ENCODE data around the gene C9orf78. TPM values are rescaled to one million over a fixed set of nuclear protein-coding genes. Genes with fewer than 3 reads are reported as not detected.
A peak's percentile ranks its signal among the peaks of the same experiment; 100 is the strongest.

C9orf78 gene
- total RNA-seq, 1 donor from 2014 or later: 46.1 TPM

DNA sequence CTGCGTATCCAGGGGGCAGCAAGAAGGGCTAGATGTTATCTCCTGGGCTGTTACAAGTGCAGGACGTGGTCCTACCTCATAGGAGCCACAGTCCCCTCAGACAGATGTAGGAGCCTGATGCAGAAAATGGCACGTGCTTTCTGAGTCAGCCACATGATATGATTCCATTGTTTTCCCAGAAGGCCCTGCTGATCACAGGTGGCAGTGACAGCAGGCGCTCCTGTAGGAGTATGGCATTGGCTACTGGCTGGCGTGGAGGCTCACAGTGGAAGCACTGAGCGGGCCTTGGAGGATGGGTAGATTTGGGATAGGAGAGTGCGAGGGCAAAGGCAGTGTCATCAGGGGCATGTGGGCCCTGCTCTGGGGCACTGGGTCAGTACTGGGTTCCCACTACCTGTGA, 22.1 kb upstream of the C9orf78 start:
- peaks cover 6% of the 10 kb centered on the region for H3K9me3 Mint-ChIP-seq (ENCODE audit: unreplicated experiment)
- peaks cover 5% of the 10 kb centered on the region for H3K27me3 Mint-ChIP-seq (ENCODE audit: unreplicated experiment)
- peaks cover 13% of the 10 kb centered on the region for H3K36me3 Mint-ChIP-seq (ENCODE audit: unreplicated experiment)
- TF ChIP-seq, protein P1, sequence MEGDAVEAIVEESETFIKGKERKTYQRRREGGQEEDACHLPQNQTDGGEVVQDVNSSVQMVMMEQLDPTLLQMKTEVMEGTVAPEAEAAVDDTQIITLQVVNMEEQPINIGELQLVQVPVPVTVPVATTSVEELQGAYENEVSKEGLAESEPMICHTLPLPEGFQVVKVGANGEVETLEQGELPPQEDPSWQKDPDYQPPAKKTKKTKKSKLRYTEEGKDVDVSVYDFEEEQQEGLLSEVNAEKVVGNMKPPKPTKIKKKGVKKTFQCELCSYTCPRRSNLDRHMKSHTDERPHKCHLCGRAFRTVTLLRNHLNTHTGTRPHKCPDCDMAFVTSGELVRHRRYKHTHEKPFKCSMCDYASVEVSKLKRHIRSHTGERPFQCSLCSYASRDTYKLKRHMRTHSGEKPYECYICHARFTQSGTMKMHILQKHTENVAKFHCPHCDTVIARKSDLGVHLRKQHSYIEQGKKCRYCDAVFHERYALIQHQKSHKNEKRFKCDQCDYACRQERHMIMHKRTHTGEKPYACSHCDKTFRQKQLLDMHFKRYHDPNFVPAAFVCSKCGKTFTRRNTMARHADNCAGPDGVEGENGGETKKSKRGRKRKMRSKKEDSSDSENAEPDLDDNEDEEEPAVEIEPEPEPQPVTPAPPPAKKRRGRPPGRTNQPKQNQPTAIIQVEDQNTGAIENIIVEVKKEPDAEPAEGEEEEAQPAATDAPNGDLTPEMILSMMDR (IDR thresholded peaks at IDR 0.05; ENCODE audit: partially characterized antibody, unreplicated experiment): no peak
- H3K4me1 Mint-ChIP-seq (ENCODE audit: low read depth, unreplicated experiment): peaks cover 35% of the 10 kb centered on the region
- H3K4me3 Mint-ChIP-seq (ENCODE audit: unreplicated experiment): no peak overlapping the region
- H3K27ac Mint-ChIP-seq (ENCODE audit: unreplicated experiment): peak overlapping the region; percentile 76
- no peak for DNase-seq

DNA sequence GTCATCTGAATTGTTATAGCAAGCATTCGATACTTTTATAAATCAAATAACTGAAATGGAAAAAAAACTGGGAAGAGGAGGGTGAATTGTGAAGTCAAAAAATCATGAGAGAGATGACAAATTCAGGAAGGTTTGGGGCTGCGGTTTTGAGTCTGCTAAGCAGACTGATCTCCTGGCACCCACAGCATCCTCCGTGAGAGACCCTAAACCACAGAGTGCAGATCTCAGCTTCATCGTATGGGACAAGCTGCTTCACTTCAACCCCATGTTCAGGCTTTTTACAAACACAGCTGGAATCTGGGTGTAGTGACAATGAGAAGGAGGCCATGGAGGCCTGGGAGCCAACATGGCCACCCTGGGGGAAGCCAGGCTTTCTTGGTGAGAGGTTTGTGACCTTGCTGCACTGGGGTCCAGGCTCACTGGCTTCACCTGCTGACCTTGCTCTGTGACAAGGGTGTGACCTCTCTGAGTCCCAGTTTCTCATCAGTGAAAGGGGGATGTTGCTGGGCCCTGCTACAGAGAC, 19.6 kb upstream of the C9orf78 start:
- Mint-ChIP-seq H3K27ac (ENCODE audit: unreplicated experiment) (peak overlapping the region; percentile 44), H3K36me3 (ENCODE audit: unreplicated experiment) (peaks cover 7% of the 10 kb centered on the region), H3K4me3 (ENCODE audit: unreplicated experiment) (no peak overlapping the region), H3K27me3 (ENCODE audit: unreplicated experiment) (peaks cover 8% of the 10 kb centered on the region), H3K9me3 (ENCODE audit: unreplicated experiment) (peaks cover 16% of the 10 kb centered on the region), H3K4me1 (ENCODE audit: low read depth, unreplicated experiment) (peaks cover 47% of the 10 kb centered on the region)
- TF ChIP-seq, protein P1 (IDR thresholded peaks at IDR 0.05; ENCODE audit: partially characterized antibody, unreplicated experiment): no peak
- no peak for DNase-seq

DNA sequence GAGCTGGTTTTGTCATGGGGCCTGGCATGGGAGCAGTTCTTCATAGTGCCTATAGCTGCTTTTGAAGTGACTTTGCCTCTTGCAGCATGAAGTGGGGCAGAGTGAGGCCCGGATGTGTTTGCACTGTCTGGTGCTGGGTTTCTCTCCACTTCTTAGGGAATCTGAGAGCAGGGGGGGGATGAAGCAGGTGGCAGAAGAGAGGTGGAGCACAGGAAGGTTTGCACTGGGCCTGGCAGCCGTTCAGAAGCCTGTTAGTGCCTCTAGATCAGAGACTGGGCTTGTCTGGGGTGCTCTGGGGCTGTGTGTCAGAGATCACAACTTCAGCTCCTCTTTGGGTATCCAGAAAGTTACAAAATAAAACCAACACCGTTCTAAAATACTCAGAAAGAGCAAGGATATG, 18.5 kb upstream of the C9orf78 start:
- no peak for DNase-seq
- Mint-ChIP-seq H3K4me3 (ENCODE audit: unreplicated experiment) (peak overlapping the region; percentile 30), H3K9me3 (ENCODE audit: unreplicated experiment) (peaks cover 16% of the 10 kb centered on the region), H3K36me3 (ENCODE audit: unreplicated experiment) (peaks cover 7% of the 10 kb centered on the region), H3K27me3 (ENCODE audit: unreplicated experiment) (peaks cover 8% of the 10 kb centered on the region), H3K4me1 (ENCODE audit: low read depth, unreplicated experiment) (peaks cover 46% of the 10 kb centered on the region), H3K27ac (ENCODE audit: unreplicated experiment) (peak overlapping the region; percentile 98)
- TF ChIP-seq, protein P1 (IDR thresholded peaks at IDR 0.05; ENCODE audit: partially characterized antibody, unreplicated experiment): no peak

DNA sequence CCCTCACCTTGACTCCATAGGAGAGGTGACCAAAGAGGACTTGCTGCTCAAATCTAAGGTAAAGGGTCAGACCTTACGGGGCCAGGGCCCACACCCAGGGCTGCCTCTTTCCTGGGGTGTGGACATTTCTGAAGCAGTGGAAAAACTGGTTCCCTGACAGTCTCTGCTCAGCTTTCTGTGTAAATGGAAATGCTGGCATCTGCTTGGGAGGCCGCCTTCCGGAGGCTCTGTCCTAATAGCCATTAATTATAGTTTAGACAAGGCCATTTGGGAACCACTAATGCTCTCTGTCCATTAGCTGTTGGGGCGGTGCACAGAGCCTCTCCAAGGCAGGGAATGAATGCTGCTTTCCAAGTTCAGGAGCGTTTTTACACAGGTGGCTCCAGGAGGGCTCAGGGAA, 17.5 kb upstream of the C9orf78 start:
- peak; percentile 68 for DNase-seq
- H3K27me3 Mint-ChIP-seq (ENCODE audit: unreplicated experiment): peaks cover 8% of the 10 kb centered on the region
- TF ChIP-seq, protein P1 (IDR thresholded peaks at IDR 0.05; ENCODE audit: partially characterized antibody, unreplicated experiment): no peak
- H3K27ac Mint-ChIP-seq (ENCODE audit: unreplicated experiment): peak overlapping the region; percentile 98
- peak overlapping the region; percentile 79 for H3K4me3 Mint-ChIP-seq (ENCODE audit: unreplicated experiment)
- H3K36me3 Mint-ChIP-seq (ENCODE audit: unreplicated experiment): peaks cover 7% of the 10 kb centered on the region
- H3K9me3 Mint-ChIP-seq (ENCODE audit: unreplicated experiment): peaks cover 16% of the 10 kb centered on the region
- peaks cover 45% of the 10 kb centered on the region for H3K4me1 Mint-ChIP-seq (ENCODE audit: low read depth, unreplicated experiment)

DNA sequence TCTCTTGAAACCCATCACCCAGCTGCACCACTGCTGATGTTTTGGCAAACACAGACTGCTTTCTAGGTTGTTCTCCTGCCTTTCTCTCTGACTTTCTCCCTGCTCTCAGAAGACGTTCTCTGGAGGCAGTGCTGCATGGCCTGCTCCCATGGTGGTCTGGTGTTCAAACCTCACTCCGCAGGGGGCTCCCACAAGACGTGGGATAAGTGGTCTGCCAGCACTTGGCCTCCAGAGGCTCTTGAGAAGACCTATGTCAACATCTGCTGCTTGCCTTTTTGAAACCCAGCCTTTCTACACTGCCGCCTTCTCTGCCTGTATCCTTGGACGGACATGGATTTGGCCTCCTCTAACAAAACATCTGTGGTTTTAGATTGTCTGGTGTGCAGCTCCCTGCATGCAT, 16.7 kb upstream of the C9orf78 start:
- DNase-seq: no peak
- Mint-ChIP-seq H3K36me3 (ENCODE audit: unreplicated experiment) (peaks cover 7% of the 10 kb centered on the region), H3K4me1 (ENCODE audit: low read depth, unreplicated experiment) (peaks cover 38% of the 10 kb centered on the region), H3K9me3 (ENCODE audit: unreplicated experiment) (peaks cover 16% of the 10 kb centered on the region), H3K4me3 (ENCODE audit: unreplicated experiment) (peak overlapping the region; percentile 79), H3K27me3 (ENCODE audit: unreplicated experiment) (peaks cover 8% of the 10 kb centered on the region), H3K27ac (ENCODE audit: unreplicated experiment) (peak overlapping the region; percentile 98)
- TF ChIP-seq, protein P1 (IDR thresholded peaks at IDR 0.05; ENCODE audit: partially characterized antibody, unreplicated experiment): no peak

Data from glutamatergic neuron (in vitro differentiated cells).